Frontal cortex (tissue), 4 donors: ENCODE results near the gene ANGPT4. TPM values are rescaled to one million over a fixed set of nuclear protein-coding genes. Genes with fewer than 3 reads are reported as not detected.
"Not testable (repeated sequence)": the region's sequence is repeated elsewhere in the genome, so short reads cannot be mapped to it uniquely, and the experiment has no call there.

Source experiments
- DNase-seq, 2 donors: peaks; one replicate each; pipeline ENCODE4 v3.0.0; 2012; ENCODE audit warnings: low spot score in 2 of 2
- FAIRE-seq: peaks from 2 replicates; lab custom pipeline; 2012; peaks lifted over from hg19 to GRCh38; lab: Jason Lieb, UNC
- total RNA-seq: library from RNA; depleted of rRNA; stranded (reverse); fragments of >200 nt; gene quantifications from one replicate; pipeline ENCODE4 v1.2.3, GENCODE V29; 2014
- donor health status: control.
- donor health status: control.
- donor health status: control.

ANGPT4 gene
- total RNA-seq, 1 donor from 2014 or later = not detected

- no peak for DNase-seq
- no peak for FAIRE-seq
Measured at GRCh38 chr20:853406-853996, 62.6 kb downstream of the ANGPT4 start.

GRCh38 chr20:848731-849130 is 67.4 kb downstream of the ANGPT4 start:
- FAIRE-seq, DNase-seq: not testable (repeated sequence)

- DNase-seq (no peak), FAIRE-seq (no peak)
Measured at GRCh38 chr20:848193-848592, 67.9 kb downstream of the ANGPT4 start.

- FAIRE-seq (no peak), DNase-seq (no peak)
Measured at GRCh38 chr20:846894-847278, 69.2 kb downstream of the ANGPT4 start.

- no peak for FAIRE-seq
- peak in 1 of 2 donors; percentile 30 for DNase-seq
Measured at GRCh38 chr20:845941-846893, 69.9 kb downstream of the ANGPT4 start.

GRCh38 chr20:845226-845868 is 70.8 kb downstream of the ANGPT4 start:
- peak in 1 of 2 donors; percentile 26 for DNase-seq
- no peak for FAIRE-seq

- DNase-seq (peak; percentile 92 to 97), FAIRE-seq (no peak)
Measured at GRCh38 chr20:844473-845225, 71.5 kb downstream of the ANGPT4 start.

- DNase-seq (peak in 1 of 2 donors; percentile 15), FAIRE-seq (no peak)
Measured at GRCh38 chr20:843912-844311, 72.2 kb downstream of the ANGPT4 start.

GRCh38 chr20:842547-842940 is 73.6 kb downstream of the ANGPT4 start:
- DNase-seq (peak in 1 of 2 donors; percentile 17), FAIRE-seq (no peak)

GRCh38 chr20:841568-842546 is 74.3 kb downstream of the ANGPT4 start:
- FAIRE-seq = no peak
- peak in 1 of 2 donors; percentile 26 for DNase-seq

- DNase-seq (no peak), FAIRE-seq (no peak)
Measured at GRCh38 chr20:840858-841567, 75.1 kb downstream of the ANGPT4 start.

- DNase-seq (no peak), FAIRE-seq (no peak)
Measured at GRCh38 chr20:840503-840857, 75.7 kb downstream of the ANGPT4 start.

- DNase-seq (no peak), FAIRE-seq (no peak)
Measured at GRCh38 chr20:839626-840025, 76.5 kb downstream of the ANGPT4 start.

- FAIRE-seq (no peak), DNase-seq (no peak)
Measured at GRCh38 chr20:839015-839414, 77.1 kb downstream of the ANGPT4 start.

- no peak for FAIRE-seq
- DNase-seq = no peak
Measured at GRCh38 chr20:836190-836589, 79.9 kb downstream of the ANGPT4 start.

GRCh38 chr20:835608-836045 is 80.5 kb downstream of the ANGPT4 start:
- FAIRE-seq (no peak), DNase-seq (no peak)

- FAIRE-seq = no peak
Measured at GRCh38 chr20:834151-834746, 81.9 kb downstream of the ANGPT4 start.

More at GRCh38 chr20:834151-834746, 81.9 kb downstream of the ANGPT4 start:
- DNase-seq = no peak
